Progenitor cell of endocrine pancreas (in vitro differentiated cells): Measurements from ENCODE around the gene SPOCK2. TPM values are rescaled to one million over a fixed set of nuclear protein-coding genes. Genes with fewer than 3 reads are reported as not detected.

Source experiments
- DNase-seq: peaks from one replicate; pipeline ENCODE4 v3.0.0; 2021; ENCODE audit warnings: low spot score; ENCODE audit not compliant: unreplicated experiment
- H3K27ac Mint-ChIP-seq: 2 replicates; pipeline ENCODE4 v1.8.0; 2021; ENCODE audit warnings: mild to moderate bottlenecking, moderate library complexity, mixed read lengths
- H3K27me3 Mint-ChIP-seq: 2 replicates; pipeline ENCODE4 v1.8.0; 2021; ENCODE audit warnings: mixed read lengths
- H3K36me3 Mint-ChIP-seq: 2 replicates; pipeline ENCODE4 v1.8.0; 2022; ENCODE audit warnings: mixed read lengths; ENCODE audit not compliant: insufficient read depth
- H3K4me1 Mint-ChIP-seq: 2 replicates; pipeline ENCODE4 v1.8.0; 2021; ENCODE audit warnings: low read depth, mixed read lengths
- H3K4me3 Mint-ChIP-seq: 2 replicates; pipeline ENCODE4 v1.8.0; 2021; ENCODE audit warnings: low read depth, mild to moderate bottlenecking, moderate library complexity, mixed read lengths
- H3K9me3 Mint-ChIP-seq: 2 replicates; pipeline ENCODE4 v1.8.0; 2021; ENCODE audit warnings: low read depth, mixed read lengths
- total RNA-seq: library from RNA; stranded (reverse); gene quantifications from 2 replicates; pipeline ENCODE4 v1.2.1, GENCODE V29; 2021
- TF ChIP-seq, protein P1 (sequence below): fragments of 200-600 bp; sonication (generic); IDR thresholded peaks from one replicate; pipeline ENCODE4 v1.5.0; 2021; ENCODE audit warnings: antibody characterized with exemption, mild to moderate bottlenecking; ENCODE audit not compliant: unreplicated experiment

SPOCK2 gene
- total RNA-seq, 1 donor from 2014 or later: 47.7 TPM

DNA sequence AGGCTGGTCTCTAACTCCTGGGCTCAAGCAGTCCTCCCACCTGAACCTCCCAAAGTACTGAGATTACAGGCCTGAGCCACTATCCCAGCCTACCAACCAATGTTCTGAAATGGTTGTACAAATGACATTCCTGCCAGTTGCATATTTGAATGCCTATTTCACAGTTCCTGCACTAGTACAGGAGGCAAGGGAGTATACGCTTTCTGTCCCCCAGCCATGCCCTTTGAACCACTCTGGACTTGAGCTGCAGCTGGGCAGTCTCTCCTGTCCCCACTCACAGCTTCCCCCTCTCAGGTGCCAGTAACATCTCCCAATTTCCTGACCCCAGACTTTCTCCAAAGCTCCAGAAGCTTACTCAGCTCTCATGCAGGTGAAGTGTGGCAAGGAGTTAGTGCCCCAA lies 58.9 kb downstream of the SPOCK2 start:
- no peaks in the 10 kb centered on the region for H3K36me3 Mint-ChIP-seq
- no peaks in the 10 kb centered on the region for H3K9me3 Mint-ChIP-seq
- peaks cover 31% of the 10 kb centered on the region for H3K4me1 Mint-ChIP-seq
- H3K4me3 Mint-ChIP-seq: no peak overlapping the region
- H3K27ac Mint-ChIP-seq: no peak overlapping the region
- TF ChIP-seq, protein P1, sequence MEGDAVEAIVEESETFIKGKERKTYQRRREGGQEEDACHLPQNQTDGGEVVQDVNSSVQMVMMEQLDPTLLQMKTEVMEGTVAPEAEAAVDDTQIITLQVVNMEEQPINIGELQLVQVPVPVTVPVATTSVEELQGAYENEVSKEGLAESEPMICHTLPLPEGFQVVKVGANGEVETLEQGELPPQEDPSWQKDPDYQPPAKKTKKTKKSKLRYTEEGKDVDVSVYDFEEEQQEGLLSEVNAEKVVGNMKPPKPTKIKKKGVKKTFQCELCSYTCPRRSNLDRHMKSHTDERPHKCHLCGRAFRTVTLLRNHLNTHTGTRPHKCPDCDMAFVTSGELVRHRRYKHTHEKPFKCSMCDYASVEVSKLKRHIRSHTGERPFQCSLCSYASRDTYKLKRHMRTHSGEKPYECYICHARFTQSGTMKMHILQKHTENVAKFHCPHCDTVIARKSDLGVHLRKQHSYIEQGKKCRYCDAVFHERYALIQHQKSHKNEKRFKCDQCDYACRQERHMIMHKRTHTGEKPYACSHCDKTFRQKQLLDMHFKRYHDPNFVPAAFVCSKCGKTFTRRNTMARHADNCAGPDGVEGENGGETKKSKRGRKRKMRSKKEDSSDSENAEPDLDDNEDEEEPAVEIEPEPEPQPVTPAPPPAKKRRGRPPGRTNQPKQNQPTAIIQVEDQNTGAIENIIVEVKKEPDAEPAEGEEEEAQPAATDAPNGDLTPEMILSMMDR: no peak
- DNase-seq: no peak
- peaks cover 2% of the 10 kb centered on the region for H3K27me3 Mint-ChIP-seq

DNA sequence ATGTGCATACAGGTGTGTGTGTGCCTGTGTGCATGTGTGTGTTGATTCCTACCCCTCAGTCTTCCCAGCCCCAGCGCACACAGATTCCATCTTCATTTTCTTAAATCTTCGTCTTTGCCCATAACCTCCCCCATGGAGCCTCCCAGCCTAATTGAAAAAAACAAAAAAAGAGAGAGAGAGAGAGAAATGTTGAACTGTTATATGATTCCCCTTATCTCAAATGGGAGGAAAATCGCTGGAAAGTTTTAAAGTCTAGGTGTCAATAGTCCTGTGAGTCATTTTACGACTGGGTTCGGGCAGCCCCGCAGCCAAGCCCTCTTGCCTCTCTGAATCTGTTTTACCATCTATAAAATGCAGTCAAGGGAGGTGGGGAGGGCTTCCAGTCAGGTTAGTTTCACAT lies 60.9 kb downstream of the SPOCK2 start:
- Mint-ChIP-seq H3K36me3 (no peaks in the 10 kb centered on the region), H3K27ac (no peak overlapping the region), H3K9me3 (no peaks in the 10 kb centered on the region), H3K4me1 (peaks cover 24% of the 10 kb centered on the region), H3K4me3 (no peak overlapping the region), H3K27me3 (peaks cover 2% of the 10 kb centered on the region)
- TF ChIP-seq, protein P1: no peak
- no peak for DNase-seq

DNA sequence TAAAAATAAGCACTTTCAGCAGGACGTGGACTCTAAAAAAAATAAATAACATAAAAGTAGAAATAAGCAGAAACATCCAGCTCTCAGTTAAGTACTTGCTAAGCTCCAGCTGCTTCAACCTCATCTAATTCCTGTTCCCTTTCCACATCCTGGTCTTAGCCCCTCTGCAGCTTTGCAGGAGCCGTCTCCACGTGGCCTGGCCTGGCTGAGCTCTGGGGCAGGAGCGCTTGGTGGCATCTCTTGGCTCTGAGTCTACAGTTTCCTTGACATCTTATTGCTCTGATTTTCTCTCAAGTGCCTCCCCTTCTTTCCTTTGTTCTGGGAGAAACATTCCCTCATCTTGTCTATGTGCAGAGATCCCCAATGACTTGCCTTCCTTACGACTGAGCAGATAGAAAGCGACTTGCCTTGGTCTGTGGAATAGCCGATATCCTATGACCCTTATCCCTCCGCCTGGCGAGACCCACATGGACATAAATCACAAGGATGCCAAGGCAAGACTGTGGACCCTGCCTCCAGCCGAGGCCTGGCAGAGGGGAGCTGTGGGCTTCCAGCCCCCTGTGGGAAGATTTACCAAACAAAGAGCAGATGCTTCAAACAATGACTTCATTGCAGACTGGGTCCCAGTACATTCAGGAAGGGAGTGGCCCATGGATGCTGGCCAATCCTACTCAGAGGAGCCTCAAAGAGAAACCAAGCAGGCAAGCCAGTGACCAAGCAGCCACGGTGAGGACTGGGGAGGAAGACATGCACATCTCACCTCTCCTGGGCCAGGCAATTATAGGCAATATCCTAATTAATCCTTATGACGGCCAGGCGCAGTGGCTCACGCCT lies 61.9 kb downstream of the SPOCK2 start:
- no peaks in the 10 kb centered on the region for H3K9me3 Mint-ChIP-seq

DNA sequence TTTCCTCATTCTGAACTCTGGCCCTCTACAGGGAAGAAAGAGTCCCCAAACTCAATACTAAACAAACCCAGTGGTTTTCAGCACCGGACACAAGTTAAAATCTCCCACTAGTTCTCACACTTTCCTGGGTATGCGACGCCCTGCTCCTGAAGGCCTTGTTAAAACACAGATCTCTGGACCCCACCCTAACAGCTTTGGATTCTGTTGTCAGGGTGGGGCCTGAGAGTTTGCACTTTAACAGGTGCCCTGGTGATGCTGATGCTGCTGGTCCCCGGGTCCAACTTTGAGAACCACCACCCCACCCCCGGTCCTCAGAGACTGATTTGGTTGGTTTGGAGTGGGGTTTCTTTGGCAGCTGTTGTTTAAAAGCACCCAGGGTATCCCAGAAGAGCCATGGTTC lies 62.5 kb downstream of the SPOCK2 start:
- H3K4me3 Mint-ChIP-seq: no peak overlapping the region

More for the DNA sequence above, 61.9 kb downstream of the SPOCK2 start:
- Mint-ChIP-seq H3K27me3 (peaks cover 2% of the 10 kb centered on the region), H3K27ac (no peak overlapping the region), H3K4me3 (no peak overlapping the region), H3K4me1 (peaks cover 23% of the 10 kb centered on the region), H3K36me3 (no peaks in the 10 kb centered on the region)
- no peak for DNase-seq
- TF ChIP-seq, protein P1: no peak

DNA sequence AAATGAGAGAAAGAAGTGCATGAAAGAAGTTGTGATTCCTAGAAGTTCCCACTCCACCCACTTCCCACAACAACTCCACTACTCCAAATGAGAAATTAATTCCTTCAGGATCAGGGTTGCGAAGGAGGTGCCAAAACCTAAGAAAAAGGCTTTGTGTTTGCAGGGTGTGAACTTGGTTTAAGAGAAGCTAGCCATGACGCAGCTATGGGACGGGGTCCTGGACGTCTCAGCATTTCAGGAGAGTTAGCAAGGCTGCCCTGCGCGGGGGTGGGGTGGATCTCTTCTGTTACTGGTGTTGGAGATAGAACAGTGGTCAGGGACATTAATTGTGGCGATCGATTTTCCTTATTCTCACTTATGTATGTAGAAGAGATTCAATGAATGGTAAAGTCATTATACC lies 63.0 kb downstream of the SPOCK2 start:
- H3K4me1 Mint-ChIP-seq: peaks cover 15% of the 10 kb centered on the region
- no peak overlapping the region for H3K4me3 Mint-ChIP-seq
- TF ChIP-seq, protein P1: no peak
- H3K27ac Mint-ChIP-seq: no peak overlapping the region
- no peaks in the 10 kb centered on the region for H3K36me3 Mint-ChIP-seq
- peaks cover 2% of the 10 kb centered on the region for H3K27me3 Mint-ChIP-seq
- DNase-seq: no peak
- no peaks in the 10 kb centered on the region for H3K9me3 Mint-ChIP-seq

More for the DNA sequence above, 62.5 kb downstream of the SPOCK2 start:
- no peak for DNase-seq
- H3K27me3 Mint-ChIP-seq: peaks cover 2% of the 10 kb centered on the region
- TF ChIP-seq, protein P1: no peak
- no peak overlapping the region for H3K27ac Mint-ChIP-seq
- H3K36me3 Mint-ChIP-seq: no peaks in the 10 kb centered on the region
- peaks cover 19% of the 10 kb centered on the region for H3K4me1 Mint-ChIP-seq
- H3K9me3 Mint-ChIP-seq: no peaks in the 10 kb centered on the region
